HepG2 (cell line): Measurements from ENCODE around the gene KMT2B. TPM values are rescaled to one million over a fixed set of nuclear protein-coding genes. Genes with fewer than 3 reads are reported as not detected.

Source experiments
- ATAC-seq: fragments of 200-7000 bp; cut with Tn5 transposase; 3 replicates; pipeline ENCODE4 v1.9.1; 2020; ENCODE audit warnings: mild to moderate bottlenecking, moderate library complexity
- BruUV-seq: library from RNA; stranded (reverse); fragments of 400-500 nt; replicated peaks from 2 replicates; lab custom pipeline; 2021; lab: Mats Ljungman, UMichigan
- CTCF ChIA-PET: fragments of 300-600 bp; formaldehyde crosslinking; extraction: SDS; loops from one replicate; lab custom pipeline; 2021; ENCODE audit warnings: low total read pairs, inconsistent platforms, low intra/inter-chr PET ratio; lab: Yijun Ruan, JAX
- POLR2A ChIA-PET: fragments of 350-600 bp; sonication (Branson Sonifier 250); formaldehyde crosslinking; loops from one replicate; lab custom pipeline; 2020; ENCODE audit warnings: antibody characterized with exemption, inconsistent platforms; lab: Yijun Ruan, JAX
- DNase-seq: peaks from one replicate; pipeline ENCODE4 v3.0.0-alpha.2; 2015; ENCODE audit warnings: low spot score
- FAIRE-seq: peaks from 3 replicates; lab custom pipeline; 2011; peaks lifted over from hg19 to GRCh38; lab: Jason Lieb, UNC
- H2AFZ ChIP-seq: one replicate; pipeline ENCODE4 v1.6.1; 2011; ENCODE audit warnings: low read length, inconsistent platforms
- H3K27ac ChIP-seq: fragments of 300-600 bp; 3 replicates; pipeline ENCODE4 v1.8.0; 2011; ENCODE audit warnings: mixed run types, mild to moderate bottlenecking, mixed read lengths, low read length, inconsistent platforms; ENCODE audit not compliant: insufficient read depth; ENCODE audit errors: extremely low read length
- H3K27me3 ChIP-seq, 2 experiments: fragments of 200-600 bp in 1 of 2; 2 replicates in 1 of 2; 3 replicates in 1 of 2; pipeline versions ENCODE4 v1.6.0 to v1.8.0; 2011; ENCODE audit warnings: low read length in 2 of 2, mild to moderate bottlenecking in 2 of 2, moderate library complexity in 2 of 2, inconsistent platforms in 1 of 2; ENCODE audit not compliant: insufficient read depth in 2 of 2, control insufficient read depth in 1 of 2
- H3K36me3 ChIP-seq, 2 experiments: fragments of 200-600 bp in 1 of 2; replicated peaks in 1 of 2; 2 replicates in 1 of 2; 3 replicates in 1 of 2; pipeline versions ENCODE4 v1.5.1 to v1.8.0; 2011; ENCODE audit warnings: low read length in 2 of 2, inconsistent platforms in 1 of 2; ENCODE audit not compliant: insufficient read depth in 2 of 2, control insufficient read depth in 1 of 2
- H3K4me1 ChIP-seq: 2 replicates; pipeline ENCODE4 v1.5.1; 2012; ENCODE audit warnings: low read length, inconsistent platforms; ENCODE audit not compliant: insufficient read depth
- H3K4me2 ChIP-seq: 2 replicates; pipeline ENCODE4 v1.6.0; 2011; ENCODE audit warnings: low read depth, low read length, inconsistent platforms
- H3K4me3 ChIP-seq, 3 experiments: fragments of 200-600 bp in 1 of 3; sonication (generic), shearing (Covaris generic) in 1 of 3; replicated peaks in 1 of 3; 2 replicates each; pipeline ENCODE4 v1.5.1; 2011 to 2016; ENCODE audit warnings: low read length in 3 of 3, inconsistent platforms in 2 of 3, low read depth in 2 of 3, mild to moderate bottlenecking in 2 of 3, control low read depth in 1 of 3, mixed read lengths in 1 of 3; ENCODE audit not compliant: insufficient read depth in 1 of 3
- H3K79me2 ChIP-seq: one replicate; pipeline ENCODE4 v1.6.1; 2011; ENCODE audit warnings: low read length, inconsistent platforms; ENCODE audit not compliant: insufficient read depth
- H3K9ac ChIP-seq: 2 replicates; pipeline ENCODE4 v1.6.0; 2011; ENCODE audit warnings: mild to moderate bottlenecking, low read depth, low read length, inconsistent platforms; ENCODE audit not compliant: insufficient read depth
- H3K9me3 ChIP-seq: 2 replicates; pipeline ENCODE4 v1.5.1; 2012; ENCODE audit warnings: mild to moderate bottlenecking, low read length
- H4K20me1 ChIP-seq: 2 replicates; pipeline ENCODE4 v1.6.0; 2011; ENCODE audit warnings: inconsistent platforms, mild to moderate bottlenecking, low read length, moderate library complexity; ENCODE audit not compliant: insufficient read depth
- HMG20A ChIP-seq: IDR thresholded peaks from 2 replicates; pipeline ENCODE4 v1.6.1; 2016; ENCODE audit warnings: borderline replicate concordance
- ISX ChIP-seq: sonication (generic); formaldehyde crosslinking; conservative IDR thresholded peaks from 2 replicates; pipeline ENCODE4 v1.5.0; 2020; ENCODE audit warnings: missing genetic modification reagents
- JUNB ChIP-seq: sonication (generic); formaldehyde crosslinking; IDR thresholded peaks from 2 replicates; pipeline ENCODE4 v1.8.0; 2022; ENCODE audit warnings: missing genetic modification reagents, mild to moderate bottlenecking, borderline replicate concordance
- JUND ChIP-seq: sonication (generic); formaldehyde crosslinking; IDR thresholded peaks from 2 replicates; pipeline ENCODE4 v1.8.0; 2022; ENCODE audit warnings: mild to moderate bottlenecking, missing genetic modification reagents
- RAD21 ChIP-seq: fragments of 450-650 bp; formaldehyde crosslinking; IDR thresholded peaks from 2 replicates; pipeline ENCODE4 v1.5.0; 2020; ENCODE audit warnings: mild to moderate bottlenecking
- SALL1 ChIP-seq: sonication (generic); formaldehyde crosslinking; IDR thresholded peaks from 2 replicates; pipeline ENCODE4 v1.8.0; 2022; ENCODE audit warnings: mild to moderate bottlenecking, missing genetic modification reagents
- TSC22D2 ChIP-seq: sonication (generic); formaldehyde crosslinking; IDR thresholded peaks from 2 replicates; pipeline ENCODE4 v1.5.1; 2020; ENCODE audit warnings: missing genetic modification reagents, mild to moderate bottlenecking, borderline replicate concordance
- ZNF496 ChIP-seq: sonication (generic); formaldehyde crosslinking; IDR thresholded peaks from 2 replicates; pipeline ENCODE4 v1.8.1; 2023; ENCODE audit warnings: mild to moderate bottlenecking, moderate library complexity, missing genetic modification reagents; ENCODE audit not compliant: insufficient replicate concordance
- ZNF607 ChIP-seq: sonication (generic); formaldehyde crosslinking; IDR thresholded peaks from 2 replicates; pipeline ENCODE4 v1.5.1; 2020; ENCODE audit warnings: missing genetic modification reagents, mild to moderate bottlenecking, borderline replicate concordance
- WGBS: methylation state at CpG from one replicate; pipeline ENCODE4 v1.1.6; 2017; ENCODE audit warnings: low lambda C conversion rate; 5-methylcytosine and 5-hydroxymethylcytosine counted together
- in situ Hi-C: cut with HindIII; loops from 2 replicates; pipeline ENCODE4 v1.10.0; 2017; ENCODE audit warnings: low pct_unique_long_range_greater_than_20kb; ENCODE audit not compliant: extremely low pct_ligation_motif_present
- intact Hi-C: fragments of 100-400 bp; cut with micrococcal nuclease; formaldehyde crosslinking; loops from one replicate; pipeline ENCODE4 v1.10.0; 2022; ENCODE audit not compliant: unreplicated experiment
- polyA plus RNA-seq, 8 experiments: library from polyadenylated mRNA; depleted of rRNA in 3 of 8; stranded (reverse) in 7 of 8; unstranded in 1 of 8; fragments of >200 nt; fragmentation: Illumina TruSeq in 4 of 8; extraction: Trizol in 4 of 8; gene quantifications; 2 replicates each; pipeline versions ENCODE4 v1.2.1 to v1.2.3, GENCODE V29; 2011 to 2016; ENCODE audit warnings: low read depth in 4 of 8, missing spikeins in 1 of 8, mixed read lengths in 1 of 8; ENCODE audit not compliant: insufficient read depth in 1 of 8
- total RNA-seq, 5 experiments: library from RNA; depleted of rRNA; stranded (reverse); fragments of >200 nt; fragmentation: Illumina TruSeq; extraction: Trizol; gene quantifications; 2 replicates each; pipeline ENCODE4 v1.2.3, GENCODE V29; 2016; ENCODE audit warnings: low read depth in 1 of 5
- TF ChIP-seq, protein P1 (sequence below): sonication (generic); formaldehyde crosslinking; IDR thresholded peaks from 2 replicates; pipeline ENCODE4 v1.4.0; 2020; ENCODE audit warnings: missing genetic modification reagents
- TF ChIP-seq, protein P2 (sequence below): sonication (generic); formaldehyde crosslinking; IDR thresholded peaks from 2 replicates; pipeline ENCODE4 v1.5.0; 2020; ENCODE audit warnings: mild to moderate bottlenecking, missing genetic modification reagents
- TF ChIP-seq, protein P3 (sequence below): sonication (generic); formaldehyde crosslinking; IDR thresholded peaks from 2 replicates; pipeline ENCODE4 v1.4.0; 2020; ENCODE audit warnings: missing genetic modification reagents, borderline replicate concordance
- TF ChIP-seq, protein P4 (sequence below): sonication (generic); formaldehyde crosslinking; IDR thresholded peaks from 2 replicates; pipeline ENCODE4 v1.8.1; 2023; ENCODE audit warnings: mild to moderate bottlenecking, inconsistent platforms, moderate library complexity, missing genetic modification reagents, borderline replicate concordance

The KMT2B gene
- total and polyA plus RNA-seq, 2 of the 13 experiments (the other 11 are each of a cell fraction or from before 2014, with no cell fraction given), result 6.2 to 16.9 TPM

DNA sequence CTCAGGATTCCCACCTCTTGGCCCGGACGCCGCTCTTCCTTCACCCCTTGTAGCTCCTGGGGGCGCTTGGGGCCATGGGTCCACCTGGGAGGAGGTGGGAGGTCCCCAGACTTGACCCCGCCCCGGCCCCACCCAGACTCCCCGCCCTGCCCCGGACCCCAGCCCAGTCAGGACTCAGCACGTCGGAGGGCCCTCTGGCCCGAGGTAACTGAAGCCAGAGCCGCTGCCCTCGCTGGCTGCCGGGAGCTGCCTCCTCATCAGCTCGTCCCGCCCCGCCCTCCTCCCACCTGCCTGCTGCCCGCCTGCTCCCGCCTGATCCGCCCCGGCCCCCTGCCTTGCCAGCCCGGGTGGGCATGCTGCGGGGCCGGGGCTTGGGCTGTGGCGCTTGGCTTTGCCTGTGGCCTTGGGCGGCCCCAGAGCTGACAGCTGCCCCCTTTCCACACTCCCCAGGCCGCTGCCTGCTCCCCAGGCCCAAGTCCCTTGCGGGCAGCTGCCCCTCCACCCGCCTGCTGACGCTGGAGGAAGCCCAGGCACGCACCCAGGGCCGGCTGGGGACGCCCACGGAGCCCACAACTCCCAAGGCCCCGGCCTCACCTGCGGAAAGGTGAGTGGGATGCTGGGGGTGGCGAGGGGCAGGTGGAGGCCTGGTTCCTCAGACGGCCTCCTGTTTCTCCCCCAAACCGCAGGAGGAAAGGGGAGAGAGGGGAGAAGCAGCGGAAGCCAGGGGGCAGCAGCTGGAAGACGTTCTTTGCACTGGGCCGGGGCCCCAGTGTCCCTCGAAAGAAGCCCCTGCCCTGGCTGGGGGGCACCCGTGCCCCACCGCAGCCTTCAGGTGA lies 66.9 kb downstream of the KMT2B start:
- TF ChIP-seq ISX (CRISPR knock-in tag) (no peak), TSC22D2 (CRISPR knock-in tag) (no peak), SALL1 (CRISPR knock-in tag) (no peak), RAD21 (CRISPR knock-in tag) (no peak), JUND (no peak), ZNF496 (CRISPR knock-in tag) (no peak), JUNB (CRISPR knock-in tag) (no peak), HMG20A (no peak), ZNF607 (no peak)
- TF ChIP-seq, protein P1, sequence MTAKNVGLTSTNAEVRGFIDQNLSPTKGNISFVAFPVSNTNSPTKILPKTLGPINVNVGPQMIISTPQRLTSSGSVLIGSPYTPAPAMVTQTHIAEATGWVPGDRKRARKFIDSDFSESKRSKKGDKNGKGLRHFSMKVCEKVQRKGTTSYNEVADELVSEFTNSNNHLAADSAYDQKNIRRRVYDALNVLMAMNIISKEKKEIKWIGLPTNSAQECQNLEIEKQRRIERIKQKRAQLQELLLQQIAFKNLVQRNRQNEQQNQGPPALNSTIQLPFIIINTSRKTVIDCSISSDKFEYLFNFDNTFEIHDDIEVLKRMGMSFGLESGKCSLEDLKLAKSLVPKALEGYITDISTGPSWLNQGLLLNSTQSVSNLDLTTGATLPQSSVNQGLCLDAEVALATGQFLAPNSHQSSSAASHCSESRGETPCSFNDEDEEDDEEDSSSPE, result no peak
- TF ChIP-seq, protein P2, sequence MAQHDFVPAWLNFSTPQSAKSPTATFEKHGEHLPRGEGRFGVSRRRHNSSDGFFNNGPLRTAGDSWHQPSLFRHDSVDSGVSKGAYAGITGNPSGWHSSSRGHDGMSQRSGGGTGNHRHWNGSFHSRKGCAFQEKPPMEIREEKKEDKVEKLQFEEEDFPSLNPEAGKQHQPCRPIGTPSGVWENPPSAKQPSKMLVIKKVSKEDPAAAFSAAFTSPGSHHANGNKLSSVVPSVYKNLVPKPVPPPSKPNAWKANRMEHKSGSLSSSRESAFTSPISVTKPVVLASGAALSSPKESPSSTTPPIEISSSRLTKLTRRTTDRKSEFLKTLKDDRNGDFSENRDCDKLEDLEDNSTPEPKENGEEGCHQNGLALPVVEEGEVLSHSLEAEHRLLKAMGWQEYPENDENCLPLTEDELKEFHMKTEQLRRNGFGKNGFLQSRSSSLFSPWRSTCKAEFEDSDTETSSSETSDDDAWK (CRISPR knock-in tag), result no peak
- TF ChIP-seq, protein P3, sequence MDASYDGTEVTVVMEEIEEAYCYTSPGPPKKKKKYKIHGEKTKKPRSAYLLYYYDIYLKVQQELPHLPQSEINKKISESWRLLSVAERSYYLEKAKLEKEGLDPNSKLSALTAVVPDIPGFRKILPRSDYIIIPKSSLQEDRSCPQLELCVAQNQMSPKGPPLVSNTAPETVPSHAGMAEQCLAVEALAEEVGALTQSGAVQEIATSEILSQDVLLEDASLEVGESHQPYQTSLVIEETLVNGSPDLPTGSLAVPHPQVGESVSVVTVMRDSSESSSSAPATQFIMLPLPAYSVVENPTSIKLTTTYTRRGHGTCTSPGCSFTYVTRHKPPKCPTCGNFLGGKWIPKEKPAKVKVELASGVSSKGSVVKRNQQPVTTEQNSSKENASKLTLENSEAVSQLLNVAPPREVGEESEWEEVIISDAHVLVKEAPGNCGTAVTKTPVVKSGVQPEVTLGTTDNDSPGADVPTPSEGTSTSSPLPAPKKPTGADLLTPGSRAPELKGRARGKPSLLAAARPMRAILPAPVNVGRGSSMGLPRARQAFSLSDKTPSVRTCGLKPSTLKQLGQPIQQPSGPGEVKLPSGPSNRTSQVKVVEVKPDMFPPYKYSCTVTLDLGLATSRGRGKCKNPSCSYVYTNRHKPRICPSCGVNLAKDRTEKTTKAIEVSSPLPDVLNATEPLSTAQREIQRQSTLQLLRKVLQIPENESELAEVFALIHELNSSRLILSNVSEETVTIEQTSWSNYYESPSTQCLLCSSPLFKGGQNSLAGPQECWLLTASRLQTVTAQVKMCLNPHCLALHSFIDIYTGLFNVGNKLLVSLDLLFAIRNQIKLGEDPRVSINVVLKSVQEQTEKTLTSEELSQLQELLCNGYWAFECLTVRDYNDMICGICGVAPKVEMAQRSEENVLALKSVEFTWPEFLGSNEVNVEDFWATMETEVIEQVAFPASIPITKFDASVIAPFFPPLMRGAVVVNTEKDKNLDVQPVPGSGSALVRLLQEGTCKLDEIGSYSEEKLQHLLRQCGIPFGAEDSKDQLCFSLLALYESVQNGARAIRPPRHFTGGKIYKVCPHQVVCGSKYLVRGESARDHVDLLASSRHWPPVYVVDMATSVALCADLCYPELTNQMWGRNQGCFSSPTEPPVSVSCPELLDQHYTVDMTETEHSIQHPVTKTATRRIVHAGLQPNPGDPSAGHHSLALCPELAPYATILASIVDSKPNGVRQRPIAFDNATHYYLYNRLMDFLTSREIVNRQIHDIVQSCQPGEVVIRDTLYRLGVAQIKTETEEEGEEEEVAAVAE (CRISPR knock-in tag), result no peak
- TF ChIP-seq, protein P4, sequence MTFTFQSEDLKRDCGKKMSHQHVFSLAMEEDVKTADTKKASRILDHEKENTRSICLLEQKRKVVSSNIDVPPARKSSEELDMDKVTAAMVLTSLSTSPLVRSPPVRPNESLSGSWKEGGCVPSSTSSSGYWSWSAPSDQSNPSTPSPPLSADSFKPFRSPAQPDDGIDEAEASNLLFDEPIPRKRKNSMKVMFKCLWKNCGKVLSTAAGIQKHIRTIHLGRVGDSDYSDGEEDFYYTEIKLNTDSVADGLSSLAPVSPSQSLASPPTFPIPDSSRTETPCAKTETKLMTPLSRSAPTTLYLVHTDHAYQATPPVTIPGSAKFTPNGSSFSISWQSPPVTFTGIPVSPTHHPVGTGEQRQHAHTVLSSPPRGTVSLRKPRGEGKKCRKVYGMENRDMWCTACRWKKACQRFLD, result no peak
- Histone ChIP-seq H3K27me3 (no peaks in the 10 kb centered on the region), H3K9me3 (no peaks in the 10 kb centered on the region), H3K4me1 (peaks cover 28% of the 10 kb centered on the region), H3K9ac (no peak overlapping the region), H3K36me3 (peaks cover 0 to 2% of the 10 kb centered on the region in 2 experiments; a peak in 2 of 5 replicates), H3K79me2 (no peaks in the 10 kb centered on the region), H4K20me1 (no peaks in the 10 kb centered on the region), H3K27ac (no peak overlapping the region), H3K4me3 (no peak overlapping the region), H2AFZ (no peak overlapping the region), H3K4me2 (no peak overlapping the region)
- no TSS peak for BruUV-seq
- no peak for ATAC-seq
- ChIA-PET CTCF (no interaction called here), POLR2A (no interaction called here)
- no peak for DNase-seq
- no peak for FAIRE-seq
- 92% methylated on average over 26 of the region's 45 CpGs for WGBS
- intact Hi-C loops (no loop called here), in situ Hi-C loops (no loop called here)
